DMS153 treated with DMSO at 0.1 percent for 48 hours (cell line): ENCODE results near the gene UBE2A.

Experiments
- DNase-seq: peaks from one replicate; lab custom pipeline; 2025; ENCODE audit not compliant: unreplicated experiment; lab: John Stamatoyannopoulos, UW

The UBE2A gene

DNA sequence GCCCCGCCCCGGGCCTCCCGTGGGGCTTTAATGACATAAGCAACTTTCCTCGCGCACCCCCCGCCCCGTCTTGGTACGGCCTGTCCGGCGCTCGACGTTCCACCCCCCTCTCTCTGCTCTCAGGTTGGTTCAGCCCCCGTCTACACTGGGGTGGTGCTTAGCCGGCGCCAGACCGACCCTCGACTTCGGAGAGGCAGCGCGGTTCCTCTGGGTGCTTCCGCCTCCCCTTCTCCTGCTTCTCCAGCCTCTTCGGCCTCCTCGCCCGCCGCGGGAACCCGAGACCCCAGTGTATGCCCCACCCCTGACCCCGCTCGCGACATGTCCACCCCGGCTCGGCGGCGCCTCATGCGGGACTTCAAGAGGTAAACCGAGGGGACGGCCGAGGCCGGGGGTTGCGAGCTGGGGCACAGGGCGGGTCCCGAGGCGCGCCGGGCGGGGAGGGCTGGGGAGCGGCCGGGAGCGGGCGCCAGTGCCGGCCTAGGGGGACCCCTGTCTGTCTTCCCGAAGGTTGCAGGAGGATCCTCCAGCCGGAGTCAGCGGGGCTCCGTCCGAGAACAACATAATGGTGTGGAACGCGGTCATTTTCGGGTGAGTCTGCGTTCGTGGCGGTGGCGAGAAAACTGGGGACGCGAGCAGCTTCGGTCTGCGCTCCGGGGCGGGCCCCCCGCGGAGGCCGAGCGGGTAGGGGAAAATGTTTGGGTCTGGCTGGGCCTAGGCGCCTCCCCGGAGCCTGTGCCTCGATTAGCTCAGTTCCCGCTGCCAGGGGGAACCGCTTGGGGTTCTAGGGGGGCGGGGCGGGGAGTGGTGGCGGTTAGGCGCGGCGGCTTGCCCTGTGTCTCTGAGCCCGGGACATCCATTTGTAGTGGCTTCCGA is at the start of gene UBE2A:
Gene UBE2A, plus strand, starts transcription at position 170 of the 873 bp plus-strand sequence. Its CDS starts 149 bp downstream, at position 319.
- peak; percentile 28 for DNase-seq

- DNase-seq = no peak
Observed at GRCh38 chrX:119529345-119530276, 44.8 kb upstream of the UBE2A start.

DNA sequence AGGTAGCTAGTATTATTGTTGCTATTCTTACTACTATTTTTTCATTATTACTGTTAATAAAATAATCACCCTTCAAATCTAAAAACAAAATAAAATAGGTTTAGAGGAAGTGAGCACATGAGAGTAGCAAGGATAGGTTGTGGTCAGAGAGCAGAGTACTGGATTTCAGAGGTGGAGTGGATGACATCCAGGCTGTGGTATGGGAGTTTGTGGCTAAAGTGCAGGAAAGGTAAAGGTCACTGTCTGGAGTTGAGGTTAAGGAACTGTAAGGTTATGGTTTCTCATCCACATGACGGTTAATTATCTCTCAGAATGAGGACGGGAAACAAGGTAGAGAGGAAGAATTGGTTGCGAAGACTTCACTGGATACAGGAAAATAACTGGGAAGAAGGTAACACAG is 36.9 kb upstream of the UBE2A start:
- no peak for DNase-seq

DNA sequence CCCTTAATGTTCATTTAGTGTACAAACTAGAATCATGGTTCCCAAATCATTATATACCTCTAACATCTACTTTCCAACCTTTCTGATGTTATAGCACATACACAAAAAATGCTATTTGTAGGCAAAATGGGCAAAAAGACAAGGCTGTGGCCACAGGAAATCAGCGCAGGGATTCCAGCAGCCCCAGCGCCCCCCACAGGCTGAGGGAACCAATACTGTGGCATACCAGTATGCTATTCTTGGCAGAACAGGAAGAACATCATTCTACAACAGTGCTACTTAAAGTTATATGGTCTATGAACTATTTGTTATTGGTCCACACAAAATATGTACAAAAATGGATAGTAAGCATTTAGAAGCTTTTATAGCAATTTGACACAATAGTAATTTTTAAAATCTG is 34.5 kb upstream of the UBE2A start:
- no peak for DNase-seq

- no peak for DNase-seq
Observed at GRCh38 chrX:119541188-119541587, 33.2 kb upstream of the UBE2A start.

GRCh38 chrX:119549327-119550016 is 24.9 kb upstream of the UBE2A start:
- no peak for DNase-seq

DNA sequence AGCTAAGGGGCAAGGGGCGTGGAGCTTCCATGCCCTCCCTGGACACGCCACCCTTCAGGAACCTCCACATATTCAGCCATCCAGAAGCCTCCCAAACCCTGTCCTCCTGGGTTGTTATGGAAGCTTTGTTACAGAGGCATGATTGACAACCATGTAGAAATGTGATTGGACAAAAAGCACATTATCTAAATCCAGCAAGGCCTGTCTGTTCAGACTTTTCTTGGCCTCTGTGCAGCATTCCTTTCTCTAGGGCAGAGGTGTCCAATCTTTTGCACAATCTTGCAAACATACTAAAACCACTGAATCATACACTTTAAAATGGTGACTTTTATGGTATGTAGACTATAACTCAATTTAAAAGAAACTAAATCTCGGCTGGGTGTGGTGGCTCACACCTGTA is 21.9 kb upstream of the UBE2A start:
- DNase-seq = no peak

GRCh38 chrX:119565107-119565663 is 9.2 kb upstream of the UBE2A start, which contains the start of gene STEEP1:
TSS of gene STEEP1 (minus strand) at chrX:119565409. CDS start at chrX:119565355, 54 bp downstream.
- DNase-seq = peak; percentile 54

DNA sequence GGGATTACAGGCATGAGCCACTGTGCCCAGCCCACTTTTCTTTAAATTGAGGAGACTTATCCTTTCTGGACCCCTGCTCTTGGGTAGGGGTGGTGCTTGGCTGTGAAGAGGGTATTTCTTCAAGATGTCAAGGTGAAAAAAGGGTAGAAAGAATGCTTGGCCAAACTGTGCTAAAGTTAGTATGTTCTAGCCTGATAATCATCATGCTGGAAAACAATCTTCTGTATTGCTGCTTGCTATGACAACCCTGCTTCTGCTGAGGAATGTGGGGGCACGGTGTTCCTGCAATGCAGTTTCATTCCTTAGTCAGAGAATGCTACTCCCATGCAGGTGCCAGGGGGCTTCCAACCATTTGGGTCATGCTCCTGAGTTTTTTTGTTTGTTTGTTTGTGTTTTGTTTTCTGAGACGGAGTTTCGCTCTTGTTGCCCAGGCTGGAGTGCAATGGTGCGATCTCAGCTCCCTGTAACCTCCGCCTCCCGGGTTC is 4.0 kb upstream of the UBE2A start:
- no peak for DNase-seq

GRCh38 chrX:119573222-119573621 is 1.1 kb upstream of the UBE2A start:
- DNase-seq = no peak

- no peak for DNase-seq
Observed at GRCh38 chrX:119573840-119574393, 446 bp upstream of the UBE2A start.

DNA sequence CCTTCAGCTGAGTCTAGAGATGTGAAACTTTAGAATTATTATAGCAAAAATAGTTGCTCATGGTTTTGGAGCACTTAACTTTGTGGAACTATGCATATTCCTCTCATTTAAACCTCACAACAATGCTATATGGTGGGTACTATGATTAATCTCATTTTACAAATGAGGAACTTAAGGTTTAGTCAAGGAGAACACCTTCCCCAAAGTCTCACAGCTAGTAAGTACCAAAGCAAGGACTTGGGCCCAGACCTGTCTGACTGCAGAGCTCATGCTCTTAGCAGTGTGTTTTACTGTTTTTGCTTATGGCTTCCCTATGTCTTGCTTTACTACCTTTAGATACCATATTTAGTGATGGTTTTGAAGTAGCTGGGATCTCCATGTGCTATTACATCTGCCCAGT is 5.1 kb downstream of the UBE2A start:
- no peak for DNase-seq

DNA sequence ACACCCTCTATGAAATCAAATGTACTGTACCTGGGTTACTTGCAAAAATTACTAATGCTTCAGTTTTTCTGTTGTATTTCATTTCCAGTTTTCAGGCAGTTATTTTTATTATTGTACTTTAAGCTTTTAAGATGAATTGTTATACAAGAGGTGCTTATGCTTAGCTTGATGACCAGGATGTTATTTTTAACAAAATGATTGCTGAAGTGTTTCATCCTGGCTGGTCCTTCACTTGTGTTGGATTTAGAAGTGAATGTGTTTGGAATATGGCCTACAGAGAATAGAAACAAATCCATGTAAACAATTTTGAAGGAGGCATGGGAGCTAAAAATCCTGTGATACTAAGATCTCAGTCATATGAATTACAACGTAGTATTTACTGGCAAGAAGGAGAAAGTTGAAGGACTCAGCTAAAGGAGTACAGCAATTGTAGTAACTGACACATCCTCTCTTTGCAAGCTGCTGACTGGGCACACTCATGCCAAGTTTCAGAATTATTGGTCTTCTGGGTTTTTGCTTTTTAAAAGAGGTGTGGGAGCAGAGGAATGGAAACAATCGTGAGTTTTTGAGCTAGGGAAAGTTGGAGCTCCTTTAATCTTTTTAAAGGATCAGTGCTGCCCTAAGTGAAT is 9.2 kb downstream of the UBE2A start:
- no peak for DNase-seq

GRCh38 chrX:119589810-119590209 is 15.4 kb downstream of the UBE2A start:
- no peak for DNase-seq

GRCh38 chrX:119602701-119603255 is 28.4 kb downstream of the UBE2A start:
- no peak for DNase-seq

DNA sequence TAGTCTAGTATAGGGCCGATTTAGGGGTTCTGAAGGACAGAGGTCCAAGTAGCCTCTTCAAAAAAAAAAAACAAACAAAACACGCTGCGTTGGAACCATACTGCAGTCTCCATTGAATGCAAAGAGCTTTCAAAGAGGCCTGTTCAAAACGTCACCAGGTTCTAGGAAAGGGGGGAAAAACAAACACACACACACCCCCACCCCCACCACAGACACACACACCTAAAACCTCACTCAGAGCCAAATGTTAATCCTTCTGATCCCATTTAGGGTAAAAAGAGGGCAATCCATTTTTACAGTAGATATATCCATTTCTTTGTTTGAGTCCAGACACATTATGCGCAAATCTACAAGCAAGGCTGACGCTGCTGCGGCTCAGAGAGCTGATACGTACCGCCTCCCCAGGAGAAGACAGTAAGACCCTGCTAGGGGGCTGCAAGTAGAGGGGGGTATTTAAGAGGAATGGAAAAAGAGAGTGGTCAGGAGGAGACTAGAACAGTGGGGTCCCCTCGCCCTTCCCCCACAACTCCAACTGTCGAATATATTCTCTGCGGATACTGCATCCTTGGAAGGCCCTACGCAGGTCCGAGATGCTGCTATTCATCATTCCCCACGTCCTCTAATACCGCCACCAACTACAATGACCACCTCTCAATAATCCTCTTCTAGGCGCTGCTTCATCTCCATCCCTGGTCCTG is 30.6 kb downstream of the UBE2A start:
- no peak for DNase-seq

DNA sequence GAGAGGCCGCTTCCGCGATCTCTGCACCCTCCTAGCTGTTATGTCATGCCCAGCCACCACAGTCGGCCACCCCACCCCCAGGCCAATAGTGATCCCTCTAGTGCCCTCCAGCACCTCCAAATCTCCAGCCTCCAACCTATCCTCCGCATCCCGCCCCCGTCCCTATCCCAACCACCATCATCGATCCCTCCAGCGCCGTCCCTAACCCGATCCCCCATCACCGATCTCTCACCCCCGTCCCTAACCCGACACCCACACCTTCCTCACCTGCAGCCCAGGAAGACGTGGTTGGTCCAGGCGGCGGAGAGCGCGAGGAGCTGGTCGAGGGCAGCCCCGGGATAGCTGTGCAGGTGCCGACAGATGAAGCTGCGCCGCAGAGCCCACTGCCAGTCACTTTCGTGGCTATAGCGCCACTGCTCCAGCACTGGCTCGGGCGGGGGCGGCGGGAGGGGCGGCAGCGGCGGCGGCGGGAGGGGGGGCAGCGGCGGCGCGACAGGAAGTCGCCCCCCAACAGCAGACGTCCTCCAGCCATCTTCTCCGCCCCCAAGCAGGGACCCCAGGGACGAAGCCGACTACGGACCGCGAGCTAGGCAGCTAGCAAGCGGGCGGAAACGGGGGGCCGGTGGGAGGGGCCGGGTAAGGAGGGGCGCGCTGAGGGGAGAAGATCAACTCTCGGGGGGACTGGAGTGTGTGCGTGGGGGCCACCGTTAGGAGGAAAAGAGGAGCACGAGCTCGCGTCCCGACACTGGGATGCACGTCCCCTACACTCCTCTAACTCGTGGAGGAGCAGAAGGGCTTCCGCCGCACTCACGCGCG is 31.3 kb downstream of the UBE2A start:
- DNase-seq = no peak
